Pons (tissue), 1 donor: ENCODE results near the gene SPRY1.

Experiments used
- DNase-seq: peaks from one replicate; pipeline ENCODE4 v3.0.0-alpha.2; 2016; ENCODE audit warnings: low spot score

The SPRY1 gene

GRCh38 chr4:123444290-123444731, 47.7 kb downstream of the SPRY1 start:
- DNase-seq = peak; percentile 69

- DNase-seq = no peak
These were observed 50.4 kb downstream of the SPRY1 start for GRCh38 chr4:123446865-123447474.

- DNase-seq = no peak
These were observed 52.8 kb downstream of the SPRY1 start for GRCh38 chr4:123449362-123449761.

- peak; percentile 37 for DNase-seq
These were observed 53.2 kb downstream of the SPRY1 start for GRCh38 chr4:123449780-123450179.

- no peak for DNase-seq
These were observed 53.8 kb downstream of the SPRY1 start for GRCh38 chr4:123450393-123450792.

- DNase-seq = peak; percentile 92
These were observed 56.0 kb downstream of the SPRY1 start for GRCh38 chr4:123452616-123453015.

- no peak for DNase-seq
These were observed 56.6 kb downstream of the SPRY1 start for GRCh38 chr4:123453061-123453680.
